Measurements from ENCODE around the gene PRICKLE1. TPM values are rescaled to one million over a fixed set of nuclear protein-coding genes. Genes with fewer than 3 reads are reported as not detected.

PRICKLE1 gene
- total and polyA plus RNA-seq, 2 of the 4 experiments (the other 2 are of a cell fraction): 21.3 to 21.7 TPM

DNA sequence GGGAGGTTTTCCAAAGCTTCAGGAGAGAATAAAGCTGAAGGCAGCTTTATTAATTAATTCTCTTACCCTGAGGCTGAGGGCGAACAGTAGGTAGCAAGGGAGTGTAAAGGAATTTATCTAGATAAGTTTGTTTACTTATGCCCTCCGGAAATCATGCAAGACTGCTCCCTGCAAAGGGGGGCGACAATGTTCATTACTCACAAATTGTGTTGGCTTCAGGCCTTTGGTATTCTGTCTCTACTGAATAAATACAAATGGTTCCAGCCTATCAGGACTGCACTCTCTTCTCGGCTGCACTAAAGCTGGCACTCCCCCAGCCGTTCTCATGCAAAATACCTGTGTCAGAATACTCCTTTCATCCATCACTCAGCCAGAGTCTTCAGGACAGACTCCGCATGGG lies 142.8 kb downstream of the PRICKLE1 start:
- ATAC-seq (ENCODE audit: low read depth): peak; percentile 63
- H2BK5ac ChIP-seq (ENCODE audit: low read depth, low read length, poor library complexity, severe bottlenecking): no peak overlapping the region
- no peak overlapping the region for H3K4me3 ChIP-seq (ENCODE audit: insufficient read depth, low read depth, low read length)
- no peak overlapping the region for H3K18ac ChIP-seq (ENCODE audit: low read depth, low read length)
- intact Hi-C loops (cut with micrococcal nuclease) (no loop called here), dilution Hi-C loops (cut with HindIII; ENCODE audit: low sequenced_read_pairs, unreplicated experiment) (no loop called here), in situ Hi-C loops (cut with MboI; ENCODE audit: low sequenced_read_pairs) (no loop called here)
- no peak overlapping the region for H4K91ac ChIP-seq (ENCODE audit: insufficient read depth, low read depth, low read length)
- no peak overlapping the region for H2AK5ac ChIP-seq (ENCODE audit: low read depth, low read length)
- H3K79me1 ChIP-seq (ENCODE audit: low read depth in 1 of 2, low read length in 2 of 2): no peaks in the 10 kb centered on the region; a peak in 1 of 4 replicates
- H3K36me3 ChIP-seq (ENCODE audit: control insufficient read depth, insufficient read depth, low read length): peaks cover 19% of the 10 kb centered on the region
- no peak overlapping the region for H4K5ac ChIP-seq (ENCODE audit: low read depth, low read length)
- POLR2A ChIA-PET (ENCODE audit: unreplicated experiment): no interaction called here
- no peak overlapping the region for H3K4ac ChIP-seq (ENCODE audit: low read depth, low read length)
- no peak overlapping the region for H3K14ac ChIP-seq (replicated peaks; ENCODE audit: low read depth, low read length)
- H2AFZ ChIP-seq (replicated peaks; ENCODE audit: low read length, poor library complexity): no peak overlapping the region
- H3K9me1 ChIP-seq (ENCODE audit: insufficient read depth, low read length): no peaks in the 10 kb centered on the region
- H4K8ac ChIP-seq (ENCODE audit: low read depth in 2 of 2, low read length in 2 of 2): no peak overlapping the region
- no peak overlapping the region for H3K56ac ChIP-seq (ENCODE audit: extremely low read depth, insufficient read depth, low read length)
- H3K4me1 ChIP-seq (ENCODE audit: control insufficient read depth, insufficient read depth, low read length): no peaks in the 10 kb centered on the region; the same call in 1 of the 2 replicates
- no peaks in the 10 kb centered on the region for H3K27me3 ChIP-seq (ENCODE audit: control insufficient read depth, insufficient read depth, low read length)
- no peak overlapping the region for H3K27ac ChIP-seq (ENCODE audit: insufficient read depth, low read length)
- H4K20me1 ChIP-seq (ENCODE audit: insufficient read depth, low read length): no peaks in the 10 kb centered on the region
- H2AK9ac ChIP-seq (replicated peaks; ENCODE audit: low read depth, low read length, poor library complexity): no peak overlapping the region
- 0 out of 2 replicates have a peak, but pooled peaks cover 2% of the 10 kb centered on the region for H3K9me3 ChIP-seq (ENCODE audit: control insufficient read depth, insufficient read depth, low read length)
- H2BK120ac ChIP-seq (ENCODE audit: low read depth, low read length): no peak overlapping the region
- no peak overlapping the region for H3K23ac ChIP-seq (ENCODE audit: low read depth, low read length)
- no peak for DNase-seq
- no peak for TF ChIP-seq RAD21 (IDR thresholded peaks at IDR 0.05; ENCODE audit: low read length)
- no peak for TF ChIP-seq FOS (IDR thresholded peaks at IDR 0.05; ENCODE audit: low read depth, low read length)
- TF ChIP-seq RCOR1 (IDR thresholded peaks at IDR 0.05; ENCODE audit: insufficient replicate concordance, low read length): no peak
- TF ChIP-seq MAZ (IDR thresholded peaks at IDR 0.05; ENCODE audit: borderline replicate concordance, low read depth, low read length): no peak
- no peak for TF ChIP-seq RFX5 (IDR thresholded peaks at IDR 0.05; ENCODE audit: low read depth, low read length)
- no peak for TF ChIP-seq POLR2A (IDR thresholded peaks at IDR 0.05; ENCODE audit: low read depth, low read length)
- TF ChIP-seq MXI1 (IDR thresholded peaks at IDR 0.05; ENCODE audit: borderline replicate concordance, low read depth, low read length): no peak
- TF ChIP-seq, protein P1, sequence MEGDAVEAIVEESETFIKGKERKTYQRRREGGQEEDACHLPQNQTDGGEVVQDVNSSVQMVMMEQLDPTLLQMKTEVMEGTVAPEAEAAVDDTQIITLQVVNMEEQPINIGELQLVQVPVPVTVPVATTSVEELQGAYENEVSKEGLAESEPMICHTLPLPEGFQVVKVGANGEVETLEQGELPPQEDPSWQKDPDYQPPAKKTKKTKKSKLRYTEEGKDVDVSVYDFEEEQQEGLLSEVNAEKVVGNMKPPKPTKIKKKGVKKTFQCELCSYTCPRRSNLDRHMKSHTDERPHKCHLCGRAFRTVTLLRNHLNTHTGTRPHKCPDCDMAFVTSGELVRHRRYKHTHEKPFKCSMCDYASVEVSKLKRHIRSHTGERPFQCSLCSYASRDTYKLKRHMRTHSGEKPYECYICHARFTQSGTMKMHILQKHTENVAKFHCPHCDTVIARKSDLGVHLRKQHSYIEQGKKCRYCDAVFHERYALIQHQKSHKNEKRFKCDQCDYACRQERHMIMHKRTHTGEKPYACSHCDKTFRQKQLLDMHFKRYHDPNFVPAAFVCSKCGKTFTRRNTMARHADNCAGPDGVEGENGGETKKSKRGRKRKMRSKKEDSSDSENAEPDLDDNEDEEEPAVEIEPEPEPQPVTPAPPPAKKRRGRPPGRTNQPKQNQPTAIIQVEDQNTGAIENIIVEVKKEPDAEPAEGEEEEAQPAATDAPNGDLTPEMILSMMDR (conservative IDR thresholded peaks at IDR 0.05; ENCODE audit: low read depth, low read length): no peak
- TF ChIP-seq, protein P2, sequence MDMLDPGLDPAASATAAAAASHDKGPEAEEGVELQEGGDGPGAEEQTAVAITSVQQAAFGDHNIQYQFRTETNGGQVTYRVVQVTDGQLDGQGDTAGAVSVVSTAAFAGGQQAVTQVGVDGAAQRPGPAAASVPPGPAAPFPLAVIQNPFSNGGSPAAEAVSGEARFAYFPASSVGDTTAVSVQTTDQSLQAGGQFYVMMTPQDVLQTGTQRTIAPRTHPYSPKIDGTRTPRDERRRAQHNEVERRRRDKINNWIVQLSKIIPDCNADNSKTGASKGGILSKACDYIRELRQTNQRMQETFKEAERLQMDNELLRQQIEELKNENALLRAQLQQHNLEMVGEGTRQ (IDR thresholded peaks at IDR 0.05; ENCODE audit: low read depth, low read length): no peak
- no peak for TF ChIP-seq BHLHE40 (IDR thresholded peaks at IDR 0.05; ENCODE audit: low read depth, low read length)
- TF ChIP-seq SMC3 (IDR thresholded peaks at IDR 0.05; ENCODE audit: low read depth, low read length): no peak
- no peak for TF ChIP-seq NFE2L2 (IDR thresholded peaks at IDR 0.05; ENCODE audit: low read depth, low read length)
- no peak for TF ChIP-seq ELK1 (IDR thresholded peaks at IDR 0.05; ENCODE audit: borderline replicate concordance, low read depth, low read length)
- no peak for TF ChIP-seq CHD1 (IDR thresholded peaks at IDR 0.05; ENCODE audit: low read depth, low read length)
- no peak for TF ChIP-seq MAFK (IDR thresholded peaks at IDR 0.05; ENCODE audit: low read depth, low read length)
- no peak for TF ChIP-seq CEBPB (IDR thresholded peaks at IDR 0.05; ENCODE audit: low read depth, low read length)
- H3K4me2 ChIP-seq (ENCODE audit: low read depth, low read length): no peak overlapping the region
- CTCF ChIA-PET: no interaction called here
- H2BK15ac ChIP-seq (ENCODE audit: low read depth, low read length): no peak overlapping the region
- no peak overlapping the region for H3K9ac ChIP-seq (ENCODE audit: low read depth, low read length)
- BruUV-seq (replicated peaks): TSS peak; percentile 25
- 60% methylated on average over 1 of the region's 6 CpGs; no CpG with 5 or more reads in 1 of the 2 experiments for WGBS, 2 experiments (ENCODE audit: extremely low coverage in 2 of 2, insufficient read length in 1 of 2)
- no peak overlapping the region for H2BK20ac ChIP-seq (ENCODE audit: low read depth, low read length)
